Esophagus muscularis mucosa (tissue), 4 donors: Measurements from ENCODE around the gene RBMS3.

ENCODE experiments used
- EP300 ChIP-seq: sonication (generic); formaldehyde crosslinking; IDR thresholded peaks from one replicate; pipeline ENCODE4 v1.6.1; 2017; ENCODE audit warnings: antibody characterized with exemption
- POLR2A ChIP-seq: fragments of 450-650 bp; IDR thresholded peaks from one replicate; pipeline ENCODE4 v1.6.1; 2017; ENCODE audit warnings: antibody characterized with exemption, moderate library complexity, mild to moderate bottlenecking, low read depth
- POLR2AphosphoS5 ChIP-seq, 2 donors: sonication (generic); formaldehyde crosslinking; IDR thresholded peaks; one replicate each; pipeline ENCODE4 v1.6.1; 2017; ENCODE audit warnings: antibody characterized with exemption in 2 of 2
- TF ChIP-seq, protein P1 (sequence below), 3 experiments: fragments of 200-600 bp in 2 of 3; fragments of 450-650 bp in 1 of 3; sonication (generic) in 2 of 3; IDR thresholded peaks; one replicate each; pipeline ENCODE4 v1.5.1; 2017 to 2019; ENCODE audit warnings: antibody characterized with exemption in 3 of 3, mild to moderate bottlenecking in 2 of 3, moderate library complexity in 1 of 3

DNA sequence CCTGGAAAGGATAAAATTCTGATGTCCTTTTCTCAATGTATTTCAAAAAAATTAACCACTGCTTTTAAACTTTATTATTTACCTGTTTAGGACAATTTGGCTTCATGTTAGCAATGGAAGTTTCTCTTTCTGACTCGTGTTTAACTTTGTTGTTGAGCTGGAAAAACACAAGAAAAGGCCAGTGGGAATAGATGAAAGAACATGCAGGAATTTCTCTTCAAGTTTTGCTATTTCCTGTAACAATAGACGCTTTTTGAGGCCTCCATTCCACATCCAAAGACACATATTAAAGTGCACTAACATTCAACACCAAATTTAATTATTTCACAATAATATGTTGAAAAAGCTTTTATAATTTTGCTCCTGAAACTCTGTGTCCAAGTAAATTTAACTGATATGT, 9.7 kb downstream of the RBMS3 start:
- TF ChIP-seq, protein P1, sequence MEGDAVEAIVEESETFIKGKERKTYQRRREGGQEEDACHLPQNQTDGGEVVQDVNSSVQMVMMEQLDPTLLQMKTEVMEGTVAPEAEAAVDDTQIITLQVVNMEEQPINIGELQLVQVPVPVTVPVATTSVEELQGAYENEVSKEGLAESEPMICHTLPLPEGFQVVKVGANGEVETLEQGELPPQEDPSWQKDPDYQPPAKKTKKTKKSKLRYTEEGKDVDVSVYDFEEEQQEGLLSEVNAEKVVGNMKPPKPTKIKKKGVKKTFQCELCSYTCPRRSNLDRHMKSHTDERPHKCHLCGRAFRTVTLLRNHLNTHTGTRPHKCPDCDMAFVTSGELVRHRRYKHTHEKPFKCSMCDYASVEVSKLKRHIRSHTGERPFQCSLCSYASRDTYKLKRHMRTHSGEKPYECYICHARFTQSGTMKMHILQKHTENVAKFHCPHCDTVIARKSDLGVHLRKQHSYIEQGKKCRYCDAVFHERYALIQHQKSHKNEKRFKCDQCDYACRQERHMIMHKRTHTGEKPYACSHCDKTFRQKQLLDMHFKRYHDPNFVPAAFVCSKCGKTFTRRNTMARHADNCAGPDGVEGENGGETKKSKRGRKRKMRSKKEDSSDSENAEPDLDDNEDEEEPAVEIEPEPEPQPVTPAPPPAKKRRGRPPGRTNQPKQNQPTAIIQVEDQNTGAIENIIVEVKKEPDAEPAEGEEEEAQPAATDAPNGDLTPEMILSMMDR (IDR thresholded peaks at IDR 0.05) = no peak
- no peak for TF ChIP-seq POLR2AphosphoS5 (IDR thresholded peaks at IDR 0.05)
- no peak for TF ChIP-seq EP300
- TF ChIP-seq POLR2A = no peak
